Measurements from ENCODE around the gene NPR2. TPM values are rescaled to one million over a fixed set of nuclear protein-coding genes. Genes with fewer than 3 reads are reported as not detected.

Gene NPR2
- total RNA-seq, 4 donors from 2014 or later, result 6.7 to 29.5 (median 21.6) TPM

- TF ChIP-seq CTCF (IDR thresholded peaks at IDR 0.05), result no peak
- no peak for TF ChIP-seq POLR2A (IDR thresholded peaks at IDR 0.05)
- Histone ChIP-seq H3K4me1 (no peaks in the 10 kb centered on the region), H3K27me3 (no peaks in the 10 kb centered on the region), H3K27ac (no peak overlapping the region), H3K4me3 (no peak overlapping the region), H3K9me3 (no peaks in the 10 kb centered on the region), H3K36me3 (no peaks in the 10 kb centered on the region)
- no peak for DNase-seq
Measured at GRCh38 chr9:35852876-35853865, 61.8 kb downstream of the NPR2 start.

- Histone ChIP-seq H3K27me3 (no peaks in the 10 kb centered on the region), H3K9me3 (no peaks in the 10 kb centered on the region), H3K27ac (no peak overlapping the region), H3K4me3 (no peak overlapping the region), H3K36me3 (no peaks in the 10 kb centered on the region), H3K4me1 (no peaks in the 10 kb centered on the region)
- TF ChIP-seq CTCF (IDR thresholded peaks at IDR 0.05), result no peak
- no peak for TF ChIP-seq POLR2A (IDR thresholded peaks at IDR 0.05)
- no peak for DNase-seq
Measured at GRCh38 chr9:35854091-35854762, 62.8 kb downstream of the NPR2 start.

- no peak overlapping the region for H3K27ac ChIP-seq
- no peak for DNase-seq
- H3K27me3 ChIP-seq, result no peaks in the 10 kb centered on the region
- TF ChIP-seq POLR2A (IDR thresholded peaks at IDR 0.05), result no peak
- TF ChIP-seq CTCF (IDR thresholded peaks at IDR 0.05), result no peak
- no peaks in the 10 kb centered on the region for H3K9me3 ChIP-seq
- H3K4me3 ChIP-seq, result no peak overlapping the region
- no peaks in the 10 kb centered on the region for H3K4me1 ChIP-seq
- H3K36me3 ChIP-seq, result no peaks in the 10 kb centered on the region
Measured at GRCh38 chr9:35856206-35856605, 64.8 kb downstream of the NPR2 start.

- no peaks in the 10 kb centered on the region for H3K27me3 ChIP-seq
- no peak overlapping the region for H3K4me3 ChIP-seq
- no peak overlapping the region for H3K27ac ChIP-seq
- no peaks in the 10 kb centered on the region for H3K9me3 ChIP-seq
- no peak for DNase-seq
- no peak for TF ChIP-seq CTCF (IDR thresholded peaks at IDR 0.05)
- TF ChIP-seq POLR2A (IDR thresholded peaks at IDR 0.05), result no peak
- no peaks in the 10 kb centered on the region for H3K36me3 ChIP-seq
- H3K4me1 ChIP-seq, result no peaks in the 10 kb centered on the region
Measured at GRCh38 chr9:35856882-35857281, 65.5 kb downstream of the NPR2 start.

GRCh38 chr9:35858458-35858857, 67.1 kb downstream of the NPR2 start:
- H3K4me1 ChIP-seq, result no peaks in the 10 kb centered on the region
- TF ChIP-seq POLR2A (IDR thresholded peaks at IDR 0.05), result no peak
- no peak for TF ChIP-seq CTCF (IDR thresholded peaks at IDR 0.05)
- no peaks in the 10 kb centered on the region for H3K36me3 ChIP-seq
- H3K27me3 ChIP-seq, result no peaks in the 10 kb centered on the region
- DNase-seq, result no peak
- no peak overlapping the region for H3K4me3 ChIP-seq
- no peak overlapping the region for H3K27ac ChIP-seq
- H3K9me3 ChIP-seq, result no peaks in the 10 kb centered on the region

Small RNAs within 50 kb of the gene (small RNA-seq; reads per million reads assigned to genes)
- 0.29 to 0.57 reads per million in 2 donors for gene HINT2

Other genes starting within 250 kb of the NPR2 start
- gene TESK1, start 186.3 kb upstream of the NPR2 start, total RNA-seq, result 10 to 100 TPM; 21.5 to 85.1 (median 50.7) TPM
- gene CD72, start 173.2 kb upstream of the NPR2 start, total RNA-seq, result 10 to 100 TPM in 1 of 4 donors, 1 to 10 TPM in 3; 2.3 to 62.7 (median 4.4) TPM
- gene SIT1, start 140.7 kb upstream of the NPR2 start, total RNA-seq, result 1 to 10 TPM in 1 of 4 donors, not detected in 3; 2.4 TPM
- gene RMRP, start 133.6 kb upstream of the NPR2 start, total RNA-seq, result 1,000 to 10,000 TPM in 3 of 4 donors, not detected in 1; 1,673 to 3,824 (median 2,659) TPM
- 10 to 100 TPM; 14.0 to 21.9 (median 20.2) TPM for gene CCDC107, start 133.3 kb upstream of the NPR2 start, total RNA-seq
- 10 to 100 TPM in 1 of 4 donors, 1 to 10 TPM in 3; 1.9 to 19.8 (median 4.8) TPM for gene ARHGEF39, start 126.4 kb upstream of the NPR2 start, total RNA-seq
- gene CA9, start 117.7 kb upstream of the NPR2 start, total RNA-seq, result 1 to 10 TPM; 1.6 to 6.3 (median 5.2) TPM
- gene TPM2, start 101.7 kb upstream of the NPR2 start, total RNA-seq, result 100 to 1,000 TPM in 2 of 4 donors, 10 to 100 TPM in 2; 41.2 to 436 (median 122) TPM
- 100 to 1,000 TPM; 129 to 262 (median 188) TPM for gene TLN1, start 59.4 kb upstream of the NPR2 start, total RNA-seq
- 10 to 100 TPM; 19.8 to 34.3 (median 28.5) TPM for gene CREB3, start 58.9 kb upstream of the NPR2 start, total RNA-seq
- gene GBA2, start 42.4 kb upstream of the NPR2 start, total RNA-seq, result 100 to 1,000 TPM; 263 to 474 (median 436) TPM
- gene RGP1, start 42.3 kb upstream of the NPR2 start, total RNA-seq, result 10 to 100 TPM; 16.5 to 44.4 (median 38.3) TPM
- not detected for gene MSMP, start 37.3 kb upstream of the NPR2 start, total RNA-seq
- under 1 TPM in 1 of 4 donors, not detected in 3; 0.94 TPM for gene SPAG8, start 20.7 kb downstream of the NPR2 start, total RNA-seq
- 10 to 100 TPM; 19.8 to 40.3 (median 28.7) TPM for gene HINT2, start 23.5 kb downstream of the NPR2 start, total RNA-seq
- gene FAM221B, start 37.1 kb downstream of the NPR2 start, total RNA-seq, result not detected
- 10 to 100 TPM in 1 of 4 donors, 1 to 10 TPM in 3; 6.0 to 11.6 (median 8.1) TPM for gene TMEM8B, start 37.6 kb downstream of the NPR2 start, total RNA-seq
- gene OR13J1, start 78.8 kb downstream of the NPR2 start, total RNA-seq, result not detected
- 10 to 100 TPM in 3 of 4 donors, 1 to 10 TPM in 1; 9.1 to 32.6 (median 17.2) TPM for gene HRCT1, start 114.6 kb downstream of the NPR2 start, total RNA-seq
- gene SPAAR, start 117.9 kb downstream of the NPR2 start, total RNA-seq, result 10 to 100 TPM in 1 of 4 donors, under 1 TPM in 1, not detected in 2; 0.88 to 17.3 TPM
- not detected for gene OR2S2, start 166.6 kb downstream of the NPR2 start, total RNA-seq
- 1 to 10 TPM; 1.9 to 8.3 (median 5.9) TPM for gene RECK, start 245.3 kb downstream of the NPR2 start, total RNA-seq

All from Peyer's patch (tissue), 4 donors.